HG03135 (cell line): ENCODE measurements around the gene USH1G.
"Not testable (repeated sequence)": the region's sequence is repeated elsewhere in the genome, so short reads cannot be mapped to it uniquely, and the experiment has no call there.

ENCODE experiments used
- ATAC-seq: cut with Tn5 transposase; IDR thresholded peaks from one replicate; pipeline ENCODE4 v1.9.1; 2021; ENCODE audit warnings: mild to moderate bottlenecking, moderate library complexity; ENCODE audit not compliant: unreplicated experiment

Gene USH1G

GRCh38 chr17:74922694-74923537, at the start of gene USH1G:
USH1G (minus strand) TSS chr17:74923255; CDS start chr17:74923073, 182 bp downstream.
- ATAC-seq: no peak

DNA sequence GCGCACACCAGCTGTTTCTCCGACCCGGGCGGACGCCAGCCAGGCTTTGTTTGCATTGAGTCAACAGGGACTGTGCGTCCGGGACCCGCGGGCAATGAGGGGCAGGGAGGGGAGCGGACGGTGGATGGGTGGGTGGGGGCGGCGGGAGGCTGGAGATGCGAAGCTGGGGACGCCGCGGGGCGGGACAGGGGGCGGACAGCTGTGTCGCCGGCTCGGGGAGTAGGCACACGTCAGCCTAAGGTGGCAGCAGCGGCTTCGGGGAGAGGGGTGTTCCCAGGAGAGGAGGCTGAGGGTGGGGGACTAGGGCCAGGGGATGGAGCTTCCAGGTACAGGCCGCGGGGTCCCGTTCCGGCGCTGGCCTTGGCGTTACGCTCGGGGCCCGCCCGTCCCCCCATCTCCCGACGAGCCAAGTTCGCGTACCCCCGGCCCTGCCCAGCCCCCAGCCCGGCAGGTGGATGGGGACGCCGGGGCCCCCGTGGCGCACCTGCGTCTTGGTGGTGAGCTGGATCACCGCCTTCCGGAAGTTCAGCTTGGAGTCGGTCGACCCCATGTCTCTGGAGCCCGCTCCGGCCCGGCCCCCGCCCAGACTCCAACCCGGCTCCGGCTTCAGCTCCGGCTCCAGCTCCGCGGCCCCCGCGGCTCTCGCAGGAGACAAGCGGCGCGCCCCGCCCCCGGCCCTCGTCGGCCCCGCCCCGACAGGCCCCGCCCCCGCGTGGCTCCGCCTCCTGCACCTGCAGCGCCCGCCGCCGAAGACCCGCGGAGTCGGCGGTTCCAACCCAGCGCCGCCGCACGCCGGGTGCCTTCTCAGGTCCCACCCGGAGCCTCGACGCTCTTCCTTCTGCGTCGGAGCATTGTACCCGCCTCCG, 49.3 kb upstream of the USH1G start, which contains the start of gene HID1:
Gene HID1 (minus strand): TSS at position 653 of the 866 bp plus-strand sequence. CDS start 103 bp downstream, at position 550.
- no peak for ATAC-seq

DNA sequence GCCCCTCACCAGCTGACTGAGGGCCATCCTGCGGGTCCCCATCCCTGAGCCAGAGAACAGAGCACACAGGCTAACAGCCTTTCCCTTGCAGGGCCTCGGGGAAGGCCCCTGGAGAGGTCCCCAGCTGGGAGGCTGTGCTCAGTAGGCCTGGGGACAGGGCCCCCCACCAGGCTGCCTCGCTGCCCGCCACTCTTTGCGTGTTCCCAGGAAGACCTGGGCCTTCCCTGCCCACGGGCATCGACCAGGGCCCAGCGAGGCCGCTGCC, 48.7 kb upstream of the USH1G start:
- no peak for ATAC-seq

DNA sequence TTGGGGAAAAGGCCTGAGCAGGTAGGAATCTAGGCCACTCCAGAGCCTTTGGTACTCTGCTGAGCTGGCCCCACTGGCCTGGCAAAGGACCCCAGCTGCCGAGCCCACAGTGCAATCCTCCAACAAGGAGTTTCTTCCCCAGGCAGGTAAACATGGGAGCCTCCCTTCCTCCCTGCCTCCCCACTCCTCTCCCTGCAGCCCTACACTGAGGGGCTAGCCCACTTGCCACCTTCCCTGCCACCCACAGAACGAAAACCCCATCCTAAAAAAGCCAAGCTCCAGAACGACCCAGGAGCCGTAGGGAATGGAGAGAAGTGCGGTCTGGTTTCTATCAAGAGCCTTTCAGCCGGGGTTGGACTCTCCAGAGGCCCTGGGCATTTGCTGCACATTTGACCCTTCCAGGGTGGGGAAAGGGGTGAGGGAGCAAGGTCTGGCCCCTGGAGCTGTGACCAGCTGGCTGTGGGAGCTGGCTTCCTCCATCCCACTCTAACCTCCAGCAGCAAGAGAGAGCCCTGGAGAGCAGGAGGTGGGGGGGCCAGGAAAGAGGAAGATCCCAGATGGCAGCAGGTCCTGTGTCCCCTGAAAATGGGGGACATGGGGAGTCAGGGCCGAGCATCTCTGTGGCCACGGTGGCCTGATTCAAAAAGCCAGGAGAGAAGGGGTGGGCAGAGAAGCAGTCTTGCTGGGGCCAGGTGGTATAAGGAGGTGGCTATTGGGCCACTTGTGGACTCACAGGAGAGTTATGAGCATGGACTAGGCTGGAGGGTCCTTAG, 48.2 kb upstream of the USH1G start:
- no peak for ATAC-seq

GRCh38 chr17:74970395-74970794, 47.3 kb upstream of the USH1G start:
- ATAC-seq: no peak

- ATAC-seq: not testable (repeated sequence)
Measured at GRCh38 chr17:74969501-74969900, 46.4 kb upstream of the USH1G start.

DNA sequence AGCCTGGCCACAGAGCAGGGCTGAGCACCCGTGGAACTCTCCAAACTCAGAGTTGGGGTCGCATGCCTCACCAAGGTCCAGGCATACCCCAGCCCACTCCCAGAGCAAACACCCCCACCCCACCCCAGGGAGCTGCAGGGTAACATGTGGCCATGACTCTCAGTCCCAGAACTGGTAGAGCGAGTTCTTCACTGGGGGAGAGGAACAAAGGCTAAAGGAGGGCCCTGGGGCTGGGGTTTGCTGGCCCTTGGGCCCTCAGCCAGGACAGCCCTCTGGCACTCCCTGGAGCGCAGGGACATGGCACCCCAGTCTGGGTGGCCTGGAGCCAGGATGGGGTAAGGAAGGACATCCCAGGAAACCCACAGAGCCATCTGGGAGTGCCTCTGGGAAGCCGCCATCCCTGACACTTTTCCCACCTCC, 45.3 kb upstream of the USH1G start:
- ATAC-seq: no peak

DNA sequence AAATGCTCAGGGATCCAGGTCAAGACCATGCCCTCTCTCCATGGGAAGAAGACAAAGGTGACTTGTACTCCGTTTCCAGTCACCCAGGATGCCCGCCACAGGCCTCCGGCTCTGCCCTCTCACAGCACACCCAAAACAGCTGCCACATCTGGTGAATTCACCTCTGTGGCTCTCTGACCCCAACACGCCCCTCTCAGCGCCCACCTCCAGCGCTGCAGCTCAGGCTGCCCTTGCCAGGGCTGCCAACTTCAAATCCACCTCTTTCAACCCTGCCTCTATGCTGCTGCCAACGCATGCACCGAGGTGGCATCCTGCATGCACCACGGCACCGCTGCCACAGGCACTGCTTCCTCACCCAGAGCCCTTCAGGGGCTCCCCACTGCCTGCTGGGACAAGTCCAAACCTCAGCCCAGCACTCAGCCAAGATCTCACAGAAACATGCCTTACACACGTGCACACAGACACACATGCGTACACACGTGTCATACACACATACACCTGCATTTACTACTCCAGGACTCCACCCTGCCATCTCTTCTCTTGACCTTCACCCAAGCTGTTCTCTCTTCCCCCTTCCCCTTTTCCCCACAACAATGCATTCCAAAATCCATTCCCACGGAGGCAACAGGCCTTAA, 42.0 kb upstream of the USH1G start:
- no peak for ATAC-seq

DNA sequence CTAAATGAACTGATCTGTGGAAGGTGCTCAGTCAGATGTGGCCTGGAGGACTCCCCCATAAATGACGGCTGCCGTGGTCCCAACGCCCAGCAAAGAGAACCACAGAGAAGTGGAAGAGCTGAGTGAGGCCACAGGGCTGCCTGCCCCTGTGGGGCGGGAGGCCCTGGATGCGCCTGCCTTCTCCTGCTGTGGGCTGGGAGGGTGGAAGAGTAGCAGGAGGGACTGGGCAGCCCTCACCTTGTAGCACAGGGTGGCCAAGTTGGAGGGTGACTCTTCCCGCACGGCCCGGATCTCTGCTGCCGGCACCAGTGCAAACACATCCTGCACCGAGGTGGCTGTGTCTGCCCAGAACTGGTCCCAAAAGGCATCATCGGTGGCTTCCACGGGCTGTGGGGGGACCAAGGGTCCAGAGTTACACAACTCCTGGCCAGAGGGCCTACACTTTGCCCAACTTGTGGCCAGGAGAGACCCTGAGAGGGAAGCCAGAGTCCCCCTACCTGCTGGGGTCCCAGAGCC, 41.2 kb upstream of the USH1G start:
- ATAC-seq: no peak

GRCh38 chr17:74963656-74964055, 40.6 kb upstream of the USH1G start:
- no peak for ATAC-seq

- no peak for ATAC-seq
Measured at GRCh38 chr17:74962622-74963394, 39.8 kb upstream of the USH1G start.

GRCh38 chr17:74961657-74962350, 38.7 kb upstream of the USH1G start:
- ATAC-seq: no peak

DNA sequence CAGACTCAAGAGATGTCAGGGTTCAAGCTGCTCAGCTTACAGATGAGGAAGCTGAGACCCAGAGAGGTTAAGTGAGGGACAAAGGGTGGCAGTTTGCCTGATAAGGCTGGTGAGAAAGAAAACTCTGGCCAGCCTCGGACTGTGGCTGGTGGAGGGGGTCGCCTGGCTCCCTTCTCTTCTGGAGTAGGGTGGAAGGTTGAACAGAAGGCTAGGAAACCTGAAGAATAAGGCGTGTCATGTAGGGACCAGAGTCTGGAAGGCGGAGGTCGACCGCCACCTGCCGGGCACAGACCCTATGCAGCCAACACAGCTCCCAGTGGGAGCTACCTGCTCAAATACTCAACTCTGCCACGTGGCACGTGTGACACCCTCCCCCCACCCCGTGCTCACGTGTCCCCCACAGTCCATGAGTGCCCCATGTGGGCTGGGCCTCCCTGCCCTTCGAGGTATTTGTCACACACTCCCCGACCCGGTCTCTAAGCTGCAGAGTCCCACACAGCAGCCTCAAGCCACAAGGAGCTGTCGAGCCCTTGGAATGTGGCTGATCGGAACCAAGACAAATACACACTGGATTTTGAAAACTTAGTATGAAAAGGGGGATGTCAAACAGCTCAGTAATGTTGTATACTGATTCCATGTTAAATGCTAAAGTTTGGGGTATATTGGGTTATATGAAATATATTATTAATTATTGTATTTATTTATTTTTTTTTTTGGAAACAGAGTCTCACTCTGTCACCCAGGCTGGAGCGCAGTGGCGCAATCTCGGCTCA, 37.7 kb upstream of the USH1G start:
- ATAC-seq: no peak

- no peak for ATAC-seq
Measured at GRCh38 chr17:74959826-74960515, 36.9 kb upstream of the USH1G start.

- no peak for ATAC-seq
Measured at GRCh38 chr17:74957935-74958740, 35.1 kb upstream of the USH1G start.

- ATAC-seq: no peak
Measured at GRCh38 chr17:74956093-74956492, 33.0 kb upstream of the USH1G start.
